SH-SY5Y (cell line): ENCODE results near the gene SHISA7.

ENCODE experiments used
- GATA2 ChIP-seq: IDR thresholded peaks from 2 replicates; pipeline ENCODE4 v1.6.1; 2011; ENCODE audit warnings: mild to moderate bottlenecking, low read depth, low read length
- GATA3 ChIP-seq: IDR thresholded peaks from 2 replicates; pipeline ENCODE4 v1.6.1; 2011; ENCODE audit warnings: low read depth, mild to moderate bottlenecking, low read length, moderate library complexity

DNA sequence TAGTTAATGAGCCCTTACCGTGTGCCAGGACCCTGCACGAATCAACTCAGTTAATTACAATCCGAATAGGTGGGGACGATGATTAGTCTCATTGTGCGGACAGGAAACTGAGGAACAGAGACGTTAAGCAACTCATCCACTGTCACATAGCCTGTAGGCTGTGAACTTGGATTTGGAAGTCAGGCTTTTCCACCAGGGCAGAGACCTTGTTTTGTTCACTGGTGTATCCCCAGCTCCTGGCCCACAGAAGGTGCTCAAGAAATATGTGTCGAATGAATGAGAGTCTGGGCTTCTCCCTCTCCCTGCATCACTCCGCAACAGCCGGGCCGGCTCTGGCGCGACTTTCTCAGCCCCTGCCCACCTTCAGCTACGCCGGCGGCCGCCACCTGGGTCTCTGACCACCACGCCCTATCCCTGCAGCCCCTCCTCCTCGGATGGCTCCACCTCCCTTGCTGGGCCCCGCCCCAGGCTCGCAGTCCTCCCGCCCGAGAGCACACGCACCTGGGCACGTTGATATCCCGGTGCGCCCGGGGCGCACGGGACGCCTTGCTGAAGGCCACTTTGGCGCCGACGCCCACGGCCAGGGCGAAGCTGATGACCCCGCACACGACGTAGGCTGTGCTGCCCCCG, 1.3 kb downstream of the SHISA7 start:
- no peak for TF ChIP-seq GATA2
- TF ChIP-seq GATA3: no peak
